PC-9 (cell line): ENCODE data around the gene PIGN.

Experiments used
- EZH2 ChIP-seq: fragments of 200-600 bp; sonication (generic); IDR thresholded peaks from 2 replicates; pipeline ENCODE4 v1.8.0; 2017; ENCODE audit warnings: antibody characterized with exemption, low read depth
- TF ChIP-seq, protein P1 (sequence below): fragments of 200-600 bp; sonication (generic); conservative IDR thresholded peaks from 2 replicates; pipeline ENCODE4 v1.6.1; 2017; ENCODE audit warnings: mixed run types, antibody characterized with exemption, mild to moderate bottlenecking, moderate library complexity

- no peak for TF ChIP-seq EZH2
- TF ChIP-seq, protein P1, sequence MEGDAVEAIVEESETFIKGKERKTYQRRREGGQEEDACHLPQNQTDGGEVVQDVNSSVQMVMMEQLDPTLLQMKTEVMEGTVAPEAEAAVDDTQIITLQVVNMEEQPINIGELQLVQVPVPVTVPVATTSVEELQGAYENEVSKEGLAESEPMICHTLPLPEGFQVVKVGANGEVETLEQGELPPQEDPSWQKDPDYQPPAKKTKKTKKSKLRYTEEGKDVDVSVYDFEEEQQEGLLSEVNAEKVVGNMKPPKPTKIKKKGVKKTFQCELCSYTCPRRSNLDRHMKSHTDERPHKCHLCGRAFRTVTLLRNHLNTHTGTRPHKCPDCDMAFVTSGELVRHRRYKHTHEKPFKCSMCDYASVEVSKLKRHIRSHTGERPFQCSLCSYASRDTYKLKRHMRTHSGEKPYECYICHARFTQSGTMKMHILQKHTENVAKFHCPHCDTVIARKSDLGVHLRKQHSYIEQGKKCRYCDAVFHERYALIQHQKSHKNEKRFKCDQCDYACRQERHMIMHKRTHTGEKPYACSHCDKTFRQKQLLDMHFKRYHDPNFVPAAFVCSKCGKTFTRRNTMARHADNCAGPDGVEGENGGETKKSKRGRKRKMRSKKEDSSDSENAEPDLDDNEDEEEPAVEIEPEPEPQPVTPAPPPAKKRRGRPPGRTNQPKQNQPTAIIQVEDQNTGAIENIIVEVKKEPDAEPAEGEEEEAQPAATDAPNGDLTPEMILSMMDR, result no peak
Measured at GRCh38 chr18:62128157-62128556, 58.7 kb downstream of the PIGN start.
